Erythroblast (primary cell): ENCODE measurements around the gene PLXNA2.

Source experiments
- GATA1 ChIP-seq: IDR thresholded peaks from 2 replicates; pipeline ENCODE4 v1.6.1; 2011; ENCODE audit warnings: low read depth, mild to moderate bottlenecking, control low read depth, low read length, moderate library complexity
- POLR2A ChIP-seq: IDR thresholded peaks from 2 replicates; pipeline ENCODE4 v1.6.1; 2011; ENCODE audit warnings: mild to moderate bottlenecking, low read length

GRCh38 chr1:207987164-207987563 is 257.0 kb downstream of the PLXNA2 start:
- TF ChIP-seq POLR2A (no peak), GATA1 (no peak)
